Measurements from ENCODE around the gene PLXDC1.

GRCh38 chr17:39139161-39139511, 12.3 kb downstream of the PLXDC1 start:
- TF ChIP-seq EP300 (IDR thresholded peaks at IDR 0.05; ENCODE audit: low read depth) (no peak), POLR2AphosphoS5 (IDR thresholded peaks at IDR 0.05) (no peak)
